WERI-Rb-1 (cell line): ENCODE measurements around the gene DBNDD1.
"Not testable (repeated sequence)": the region's sequence is repeated elsewhere in the genome, so short reads cannot be mapped to it uniquely, and the experiment has no call there.

ENCODE experiments used
- DNase-seq: peaks from one replicate; pipeline ENCODE4 v3.0.0-alpha.2; 2020
- H3K27ac ChIP-seq: fragments of 250-450 bp; sonication (Bioruptor Pico); 2 replicates; pipeline ENCODE4 v1.5.1; 2020; ENCODE audit warnings: mild to moderate bottlenecking, moderate library complexity
- H3K27me3 ChIP-seq: fragments of 250-450 bp; sonication (Bioruptor Pico); 2 replicates; pipeline ENCODE4 v1.5.1; 2021; ENCODE audit warnings: mild to moderate bottlenecking, low read depth, moderate library complexity; ENCODE audit not compliant: insufficient read depth, severe bottlenecking
- H3K36me3 ChIP-seq: fragments of 250-450 bp; sonication (Bioruptor Pico); 2 replicates; pipeline ENCODE4 v1.5.1; 2020; ENCODE audit warnings: mild to moderate bottlenecking, moderate library complexity
- H3K4me3 ChIP-seq: 2 replicates; pipeline ENCODE4 v1.5.1; 2011; ENCODE audit warnings: low read depth, mild to moderate bottlenecking, control low read depth, low read length
- H3K9me3 ChIP-seq: fragments of 250-450 bp; sonication (Bioruptor Pico); 2 replicates; pipeline ENCODE4 v1.5.1; 2021; ENCODE audit warnings: mild to moderate bottlenecking, moderate library complexity; ENCODE audit not compliant: severe bottlenecking
- TF ChIP-seq, protein P1 (sequence below): IDR thresholded peaks from 2 replicates; pipeline ENCODE4 v1.5.1; 2011; ENCODE audit warnings: low read depth, mild to moderate bottlenecking, control low read depth, inconsistent platforms, low read length

DBNDD1 gene

DNA sequence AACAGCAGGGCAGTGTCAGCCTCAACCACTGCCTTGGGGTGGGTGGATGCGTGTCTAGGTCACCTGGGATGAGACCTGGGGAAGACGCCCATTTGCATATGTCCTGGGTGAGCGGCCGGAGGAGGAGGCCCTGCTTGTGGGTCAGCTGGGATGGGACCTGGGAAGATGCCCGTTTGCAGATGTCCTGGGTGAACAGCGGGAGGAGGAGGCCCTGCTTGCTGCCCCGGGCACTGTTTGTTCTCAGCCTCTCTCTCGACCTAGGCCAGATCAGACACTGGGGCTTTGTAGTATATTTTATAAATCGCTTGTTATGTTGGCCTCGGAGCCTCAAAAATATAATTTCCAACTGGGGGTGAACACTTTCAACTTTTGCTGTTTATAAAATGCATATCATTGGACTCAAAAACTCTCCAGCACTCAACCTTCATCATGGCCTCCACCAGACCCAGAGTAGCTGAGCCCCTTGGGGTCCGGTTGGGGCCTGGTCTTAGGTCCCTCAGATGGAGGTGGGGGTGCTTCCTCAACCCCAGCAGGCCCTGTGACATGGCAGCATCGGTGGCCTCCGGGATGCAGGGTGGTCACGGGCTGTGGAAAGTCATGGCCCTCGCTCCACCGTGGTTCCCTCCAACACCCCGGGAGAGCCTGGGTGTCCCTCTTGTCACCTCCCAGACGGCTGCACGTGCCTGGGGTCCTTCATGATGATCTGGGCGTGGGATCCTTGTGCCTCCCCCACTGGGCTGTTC lies 17.3 kb downstream of the DBNDD1 start:
- H3K36me3 ChIP-seq, result no peaks in the 10 kb centered on the region; the same call in 1 of the 2 replicates
- H3K4me3 ChIP-seq, result no peak overlapping the region
- H3K9me3 ChIP-seq, result no peaks in the 10 kb centered on the region
- H3K27me3 ChIP-seq, result no peaks in the 10 kb centered on the region
- no peak overlapping the region for H3K27ac ChIP-seq
- DNase-seq, result no peak
- TF ChIP-seq, protein P1, sequence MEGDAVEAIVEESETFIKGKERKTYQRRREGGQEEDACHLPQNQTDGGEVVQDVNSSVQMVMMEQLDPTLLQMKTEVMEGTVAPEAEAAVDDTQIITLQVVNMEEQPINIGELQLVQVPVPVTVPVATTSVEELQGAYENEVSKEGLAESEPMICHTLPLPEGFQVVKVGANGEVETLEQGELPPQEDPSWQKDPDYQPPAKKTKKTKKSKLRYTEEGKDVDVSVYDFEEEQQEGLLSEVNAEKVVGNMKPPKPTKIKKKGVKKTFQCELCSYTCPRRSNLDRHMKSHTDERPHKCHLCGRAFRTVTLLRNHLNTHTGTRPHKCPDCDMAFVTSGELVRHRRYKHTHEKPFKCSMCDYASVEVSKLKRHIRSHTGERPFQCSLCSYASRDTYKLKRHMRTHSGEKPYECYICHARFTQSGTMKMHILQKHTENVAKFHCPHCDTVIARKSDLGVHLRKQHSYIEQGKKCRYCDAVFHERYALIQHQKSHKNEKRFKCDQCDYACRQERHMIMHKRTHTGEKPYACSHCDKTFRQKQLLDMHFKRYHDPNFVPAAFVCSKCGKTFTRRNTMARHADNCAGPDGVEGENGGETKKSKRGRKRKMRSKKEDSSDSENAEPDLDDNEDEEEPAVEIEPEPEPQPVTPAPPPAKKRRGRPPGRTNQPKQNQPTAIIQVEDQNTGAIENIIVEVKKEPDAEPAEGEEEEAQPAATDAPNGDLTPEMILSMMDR, result no peak

DNA sequence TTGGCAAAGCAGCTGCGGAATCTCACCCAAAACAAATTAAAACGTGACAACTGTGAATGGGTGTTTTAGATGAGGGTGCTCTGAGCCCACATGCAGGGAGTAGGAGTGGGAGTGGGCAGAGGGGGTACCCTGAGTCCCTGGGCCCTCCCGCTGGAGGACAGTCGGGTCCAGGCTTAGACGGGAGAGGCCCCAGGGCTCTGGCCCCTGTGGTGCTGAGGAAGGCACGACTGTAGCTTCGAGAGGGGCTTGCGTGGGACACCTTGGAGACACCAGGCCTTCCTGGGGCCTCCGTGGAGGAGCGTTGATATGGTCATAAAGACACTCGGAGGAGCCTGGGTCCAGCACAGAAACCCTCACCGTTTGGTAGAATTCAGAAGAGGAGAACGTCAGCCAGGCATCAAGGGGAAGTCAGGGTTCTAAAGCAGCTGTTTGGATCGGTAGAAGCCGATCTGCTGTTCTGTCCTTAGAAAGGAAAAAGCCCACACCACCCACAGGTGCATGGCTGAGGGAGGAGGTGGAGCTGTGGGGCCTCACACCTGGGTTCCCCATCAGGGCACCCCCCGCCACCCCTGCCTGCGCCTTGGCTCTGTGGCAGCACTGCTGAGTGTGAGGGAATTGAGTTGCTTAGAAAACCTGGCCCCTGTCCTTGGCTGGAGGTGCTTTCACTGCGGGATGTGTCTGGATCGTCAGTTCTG lies 18.4 kb downstream of the DBNDD1 start:
- DNase-seq, result no peak
- no peak overlapping the region for H3K4me3 ChIP-seq
- H3K9me3 ChIP-seq, result no peaks in the 10 kb centered on the region
- peaks cover 10% of the 10 kb centered on the region for H3K36me3 ChIP-seq
- no peak overlapping the region for H3K27ac ChIP-seq
- no peaks in the 10 kb centered on the region for H3K27me3 ChIP-seq
- TF ChIP-seq, protein P1, result no peak

DNA sequence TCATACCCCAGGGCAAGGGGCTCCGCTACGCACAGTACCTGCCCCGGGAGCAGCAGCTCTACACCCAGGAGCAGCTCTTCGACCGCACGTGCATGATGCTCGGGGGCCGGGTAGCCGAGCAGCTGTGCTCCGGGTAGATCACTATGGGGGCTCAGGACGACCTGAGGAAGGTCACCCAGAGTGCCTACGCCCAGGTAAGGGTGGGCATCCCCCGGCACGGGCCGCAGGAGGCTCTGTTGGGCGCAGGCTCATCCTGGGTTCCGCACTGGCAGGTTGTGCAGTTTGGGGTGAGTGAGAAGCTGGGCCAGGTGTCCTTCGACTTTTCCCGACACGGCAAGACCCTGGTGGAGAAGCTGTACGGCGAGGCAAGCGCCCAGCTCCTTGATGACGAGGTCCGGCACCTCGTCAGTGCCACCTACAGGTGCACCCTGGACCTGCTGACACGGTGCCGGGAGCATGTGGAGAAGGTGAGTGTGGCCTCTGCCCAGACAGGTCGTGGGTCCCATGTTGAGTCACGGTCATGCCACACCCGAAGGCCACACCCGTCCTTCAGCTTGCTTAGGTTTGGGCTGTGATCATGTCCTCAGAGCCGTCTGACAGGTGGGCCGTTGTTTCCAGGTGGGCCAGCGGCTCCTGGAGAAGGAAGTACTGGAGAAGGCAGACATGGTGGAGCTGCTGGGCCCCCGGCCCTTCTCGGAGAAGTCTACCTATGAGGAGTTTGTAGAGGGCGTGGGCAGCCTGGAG lies 19.3 kb downstream of the DBNDD1 start:
- no peak overlapping the region for H3K27ac ChIP-seq
- H3K27me3 ChIP-seq, result no peaks in the 10 kb centered on the region
- H3K36me3 ChIP-seq, result peaks cover 10% of the 10 kb centered on the region
- TF ChIP-seq, protein P1, result no peak
- no peaks in the 10 kb centered on the region for H3K9me3 ChIP-seq
- no peak overlapping the region for H3K4me3 ChIP-seq
- no peak for DNase-seq

DNA sequence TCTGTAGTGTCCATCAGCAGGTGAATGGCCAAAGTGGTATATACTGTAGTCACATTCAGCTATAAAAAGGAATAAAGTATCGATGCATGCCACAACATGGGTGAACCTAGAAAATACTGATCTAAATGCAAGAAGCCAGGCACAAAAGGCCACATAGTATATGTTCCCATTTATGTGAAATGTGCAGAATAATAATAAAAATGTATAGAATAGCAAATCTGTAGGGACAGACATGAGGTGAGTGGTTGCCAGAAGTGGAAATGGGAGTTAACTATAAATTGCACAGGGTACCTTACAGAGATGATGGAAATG lies 23.1 kb downstream of the DBNDD1 start:
- H3K27me3 ChIP-seq, result no peaks in the 10 kb centered on the region
- TF ChIP-seq, protein P1, result no peak
- H3K27ac ChIP-seq, result no peak overlapping the region
- H3K9me3 ChIP-seq, result no peaks in the 10 kb centered on the region
- DNase-seq, result no peak
- H3K4me3 ChIP-seq, result no peak overlapping the region
- peaks cover 17% of the 10 kb centered on the region for H3K36me3 ChIP-seq

DNA sequence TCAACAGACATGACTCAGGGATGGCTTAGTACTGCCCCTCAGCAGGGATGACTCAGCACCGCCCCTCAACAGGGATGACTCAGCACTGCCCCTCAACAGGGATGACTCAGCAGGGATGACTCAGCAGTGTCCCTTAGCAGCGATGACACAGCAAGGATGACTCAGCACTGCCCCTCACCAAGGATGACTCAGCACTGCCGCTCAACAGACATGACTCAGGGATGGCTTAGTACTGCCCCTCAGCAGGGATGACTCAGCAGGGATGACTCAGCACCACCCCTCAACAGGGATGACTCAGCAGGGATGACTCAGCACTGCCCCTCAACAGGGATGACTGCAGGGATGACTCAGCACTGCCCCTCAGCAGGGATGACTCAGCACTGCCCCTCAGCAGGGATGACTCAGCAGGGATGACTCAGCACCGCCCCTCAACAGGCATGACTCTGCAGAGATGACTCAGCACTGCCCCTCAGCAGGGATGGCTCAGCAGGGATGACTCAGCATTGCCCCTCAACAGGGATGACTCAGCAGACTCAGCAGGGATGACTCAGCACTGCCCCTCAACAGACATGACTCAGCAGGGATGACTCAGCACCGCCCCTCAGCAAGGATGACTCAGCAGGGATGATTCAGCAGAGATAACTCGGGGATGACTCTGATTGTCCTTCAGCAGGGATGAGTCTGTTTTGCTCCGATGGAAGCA lies 23.6 kb downstream of the DBNDD1 start:
- DNase-seq, H3K27me3 ChIP-seq, H3K9me3 ChIP-seq, H3K27ac ChIP-seq, H3K4me3 ChIP-seq: not testable (repeated sequence)
- peaks cover 17% of the 10 kb centered on the region for H3K36me3 ChIP-seq

DNA sequence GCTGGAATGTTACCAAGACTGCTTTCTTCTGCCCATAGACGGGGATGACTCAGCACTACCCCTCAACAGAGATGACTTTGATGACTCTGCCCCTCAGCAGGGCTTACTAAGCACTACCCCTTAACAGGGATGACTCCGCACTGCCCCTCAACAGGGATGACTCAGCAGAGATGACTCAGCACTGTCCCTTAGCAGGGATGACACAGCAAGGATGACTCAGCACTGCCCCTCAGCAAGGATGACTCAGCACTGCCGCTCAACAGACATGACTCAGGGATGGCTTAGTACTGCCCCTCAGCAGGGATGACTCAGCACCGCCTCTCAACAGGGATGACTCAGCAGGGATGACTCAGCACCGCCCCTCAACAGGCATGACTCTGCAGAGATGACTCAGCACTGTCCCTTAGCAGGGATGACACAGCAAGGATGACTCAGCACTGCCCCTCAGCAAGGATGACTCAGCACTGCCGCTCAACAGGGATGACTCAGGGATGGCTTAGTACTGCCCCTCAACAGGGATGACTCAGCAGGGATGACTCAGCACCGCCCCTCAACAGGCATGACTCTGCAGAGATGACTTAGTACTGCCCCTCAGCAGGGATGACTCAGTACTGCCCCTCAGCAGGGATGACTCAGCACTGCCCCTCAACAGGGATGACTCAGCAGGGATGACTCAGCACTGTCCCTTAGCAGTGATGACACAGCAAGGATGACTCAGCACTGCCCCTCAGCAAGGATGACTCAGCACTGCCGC lies 24.4 kb downstream of the DBNDD1 start:
- not testable (repeated sequence) for H3K4me3 ChIP-seq, H3K27me3 ChIP-seq, DNase-seq, H3K9me3 ChIP-seq, H3K27ac ChIP-seq
- peaks cover 17% of the 10 kb centered on the region for H3K36me3 ChIP-seq
